Motor neuron (in vitro differentiated cells): ENCODE data around the gene EXOSC5. TPM values are rescaled to one million over a fixed set of nuclear protein-coding genes. Genes with fewer than 3 reads are reported as not detected.
"Not testable (repeated sequence)": the region's sequence is repeated elsewhere in the genome, so short reads cannot be mapped to it uniquely, and the experiment has no call there.

Experiments
- ATAC-seq, 8 experiments: fragments of 200-7000 bp; cut with Tn5 transposase; replicated peaks in 6 of 8; 2 replicates each; pipeline ENCODE4 v1.8.0; 2021; ENCODE audit warnings: mild to moderate bottlenecking in 8 of 8, moderate library complexity in 8 of 8
- H3K27ac ChIP-seq, 2 donors: fragments of 250-450 bp; sonication (Bioruptor Pico); 2 replicates each; pipeline ENCODE4 v1.9.0; 2021; ENCODE audit warnings: antibody characterized with exemption in 2 of 2, mild to moderate bottlenecking in 2 of 2, moderate library complexity in 1 of 2
- H3K4me1 ChIP-seq, 2 donors: fragments of 250-450 bp; sonication (Bioruptor Pico); replicated peaks in 1 of 2; 2 replicates each; pipeline ENCODE4 v1.6.1; 2021; ENCODE audit warnings: antibody characterized with exemption in 2 of 2, mild to moderate bottlenecking in 2 of 2, moderate library complexity in 1 of 2
- H3K4me3 ChIP-seq, 5 donors: fragments of 250-450 bp; sonication (Bioruptor Pico); 2 replicates each; pipeline ENCODE4 v1.9.0; 2021; ENCODE audit warnings: antibody characterized with exemption in 5 of 5, mild to moderate bottlenecking in 5 of 5, moderate library complexity in 4 of 5
- WGBS, 10 experiments: fragments of 450-650 bp; shearing (Covaris generic); methylation state at CpG; one replicate each; pipeline ENCODE4 v1.0.0; 2022; 5-methylcytosine and 5-hydroxymethylcytosine counted together
- in situ Hi-C, 9 experiments: fragments of 400-800 bp; cut with MboI; loops; one replicate each; pipeline ENCODE4 v1.15.0; 2021; ENCODE audit warnings: low sequenced_read_pairs in 9 of 9, low pct_unique_long_range_greater_than_20kb in 2 of 9; ENCODE audit not compliant: unreplicated experiment in 9 of 9
- total RNA-seq, 8 experiments: library from RNA; unstranded; fragments of 300-600 nt; gene quantifications; 2 replicates each; pipeline versions ENCODE4 v1.2.3 to v1.2.4, GENCODE V29; 2022

The EXOSC5 gene
- total RNA-seq, 8 experiments from 2014 or later = 14.9 to 61.8 (median 35.6) TPM

- in situ Hi-C loops = no loop called here
- H3K27ac ChIP-seq = no peak overlapping the region
- peaks cover 13 to 14% of the 10 kb centered on the region in 2 donors for H3K4me1 ChIP-seq
- ATAC-seq = no peak
- H3K4me3 ChIP-seq = peak overlapping the region; percentile 34 to 43 (median 40)
- WGBS, 10 experiments = 0 to 92% (median 90%) methylated on average over 1 to 2 of the region's 23 CpGs; no CpG with 5 or more reads in 7 of the 10 experiments
These were observed 42.7 kb downstream of the EXOSC5 start for GRCh38 chr19:41354343-41354953.

GRCh38 chr19:41353466-41354342 is 43.5 kb downstream of the EXOSC5 start, which contains the start of gene TGFB1:
TGFB1 (minus strand) TSS chr19:41353922; CDS start chr19:41353044, 878 bp downstream.
- in situ Hi-C loops = no loop called here
- peak; percentile 41 to 75 (median 68) for ATAC-seq
- WGBS, 10 experiments = 0% methylated on average over 1 to 9 of the region's 78 CpGs; no CpG with 5 or more reads in 8 of the 10 experiments

GRCh38 chr19:41352609-41353465 is 44.3 kb downstream of the EXOSC5 start:
- in situ Hi-C loops = no loop called here
- peaks cover 13 to 14% of the 10 kb centered on the region in 2 donors for H3K4me1 ChIP-seq
- ATAC-seq = peak; percentile 5 to 37 (median 28)
- peak overlapping the region; percentile 34 to 43 (median 40) for H3K4me3 ChIP-seq
- H3K27ac ChIP-seq = no peak overlapping the region
- 0% methylated on average over 5 of the region's 71 CpGs; no CpG with 5 or more reads in 9 of the 10 experiments for WGBS, 10 experiments

More at GRCh38 chr19:41353466-41354342, 43.5 kb downstream of the EXOSC5 start, which contains the start of gene TGFB1:
- H3K4me1 ChIP-seq = peaks cover 13 to 14% of the 10 kb centered on the region in 2 donors
- H3K4me3 ChIP-seq = peak within 1 kb of the TSS; percentile 34 to 43 (median 40)
- H3K27ac ChIP-seq = no peak within 1 kb of the TSS

- Histone ChIP-seq H3K4me1 (peaks cover 13 to 14% of the 10 kb centered on the region in 2 donors), H3K27ac (no peak overlapping the region), H3K4me3 (peak overlapping the region; percentile 11 to 43 (median 40))
- in situ Hi-C loops = no loop called here
- WGBS, 10 experiments = no CpG with 5 or more reads among the region's 12 CpGs
- peak in 1 of 8 experiments; percentile 0 for ATAC-seq
These were observed 44.9 kb downstream of the EXOSC5 start for GRCh38 chr19:41352279-41352608.

GRCh38 chr19:41351339-41352245 is 45.6 kb downstream of the EXOSC5 start:
- peak overlapping the region; percentile 18 to 43 (median 40) for H3K4me3 ChIP-seq
- ATAC-seq = peak; percentile 23 to 53 (median 34)
- H3K4me1 ChIP-seq = peaks cover 13 to 14% of the 10 kb centered on the region in 2 donors
- H3K27ac ChIP-seq = no peak overlapping the region
- 0 to 1% (median 0%) methylated on average over 1 to 15 of the region's 58 CpGs; no CpG with 5 or more reads in 6 of the 10 experiments for WGBS, 10 experiments
- in situ Hi-C loops = no loop called here

- WGBS, 10 experiments = 0 to 40% (median 10%) methylated on average over 2 to 14 of the region's 22 CpGs; no CpG with 5 or more reads in 1 of the 10 experiments
- H3K4me3 ChIP-seq = peak overlapping the region; percentile 18 to 43 (median 40)
- in situ Hi-C loops = no loop called here
- ATAC-seq = no peak
- H3K4me1 ChIP-seq = peaks cover 13 to 14% of the 10 kb centered on the region in 2 donors
- H3K27ac ChIP-seq = no peak overlapping the region
These were observed 46.3 kb downstream of the EXOSC5 start for GRCh38 chr19:41350735-41351338.

- ATAC-seq, in situ Hi-C loops: not testable (repeated sequence)
- WGBS, 10 experiments = 93 to 100% (median 96%) methylated on average over 2 to 5 of the region's 9 CpGs; no CpG with 5 or more reads in 4 of the 10 experiments
These were observed 50.2 kb downstream of the EXOSC5 start for GRCh38 chr19:41346916-41347315.

GRCh38 chr19:41344162-41344561 is 53.0 kb downstream of the EXOSC5 start:
- in situ Hi-C loops = no loop called here

More at GRCh38 chr19:41346916-41347315, 50.2 kb downstream of the EXOSC5 start:
- not testable (repeated sequence) for H3K4me3 ChIP-seq, H3K4me1 ChIP-seq, H3K27ac ChIP-seq

GRCh38 chr19:41341669-41342490 is 55.3 kb downstream of the EXOSC5 start:
- 88 to 100% (median 99%) methylated on average over 1 to 10 of the region's 20 CpGs; no CpG with 5 or more reads in 4 of the 10 experiments for WGBS, 10 experiments
- in situ Hi-C loops = no loop called here
- no peak overlapping the region for H3K4me3 ChIP-seq
- H3K4me1 ChIP-seq = no peaks in the 10 kb centered on the region
- ATAC-seq = no peak
- H3K27ac ChIP-seq = no peak overlapping the region

More at GRCh38 chr19:41344162-41344561, 53.0 kb downstream of the EXOSC5 start:
- 89 to 100% (median 100%) methylated on average over 2 of the region's 2 CpGs; no CpG with 5 or more reads in 6 of the 10 experiments for WGBS, 10 experiments
- Histone ChIP-seq H3K4me3 (no peak overlapping the region), H3K27ac (no peak overlapping the region), H3K4me1 (no peaks in the 10 kb centered on the region)
- ATAC-seq = no peak

- Histone ChIP-seq H3K4me3 (no peak overlapping the region), H3K27ac (no peak overlapping the region), H3K4me1 (no peaks in the 10 kb centered on the region)
- in situ Hi-C loops = no loop called here
- WGBS, 10 experiments = 95 to 98% (median 97%) methylated on average over 5 of the region's 5 CpGs; no CpG with 5 or more reads in 6 of the 10 experiments
- ATAC-seq = no peak
These were observed 57.2 kb downstream of the EXOSC5 start for GRCh38 chr19:41339936-41340335.
